HepG2 (cell line): Measurements from ENCODE around the gene CCNYL1. TPM values are rescaled to one million over a fixed set of nuclear protein-coding genes. Genes with fewer than 3 reads are reported as not detected.
A peak's percentile ranks its signal among the peaks of the same experiment; 100 is the strongest.

Source experiments
- BCL6 ChIP-seq: IDR thresholded peaks from 2 replicates; pipeline ENCODE4 v1.6.1; 2016; ENCODE audit warnings: missing genetic modification reagents, missing compliant biosample characterization
- CBX2 ChIP-seq, 2 experiments: fragments of 200-600 bp in 1 of 2; sonication (generic); formaldehyde crosslinking in 1 of 2; IDR thresholded peaks; 2 replicates each; pipeline versions ENCODE4 v1.7.0 to v1.8.1; 2018 to 2022; ENCODE audit warnings: low read depth in 2 of 2, low read length in 1 of 2, mild to moderate bottlenecking in 1 of 2, missing genetic modification reagents in 1 of 2
- CCDC6 ChIP-seq: sonication (generic); formaldehyde crosslinking; IDR thresholded peaks from 2 replicates; pipeline ENCODE4 v1.8.1; 2022; ENCODE audit warnings: mild to moderate bottlenecking, missing genetic modification reagents, moderate library complexity
- FOXO1 ChIP-seq: sonication (generic); formaldehyde crosslinking; IDR thresholded peaks from 2 replicates; pipeline ENCODE4 v1.4.0; 2020; ENCODE audit warnings: missing genetic modification reagents
- GTF3A ChIP-seq: sonication (generic); formaldehyde crosslinking; conservative IDR thresholded peaks from 2 replicates; pipeline ENCODE4 v1.4.0; 2020; ENCODE audit warnings: mild to moderate bottlenecking, missing genetic modification reagents
- HINFP ChIP-seq: sonication (generic); formaldehyde crosslinking; IDR thresholded peaks from 2 replicates; pipeline ENCODE4 v1.4.0; 2020; ENCODE audit warnings: low read depth, mild to moderate bottlenecking, missing genetic modification reagents
- MBNL3 ChIP-seq: fragments of 250-450 bp; sonication (Bioruptor Pico); conservative IDR thresholded peaks from 2 replicates; pipeline ENCODE4 v1.8.0; 2022; ENCODE audit warnings: mild to moderate bottlenecking, inconsistent platforms
- NCOA1 ChIP-seq: sonication (generic); formaldehyde crosslinking; IDR thresholded peaks from 2 replicates; pipeline ENCODE4 v1.9.0; 2021; ENCODE audit warnings: missing genetic modification reagents
- POLR2A ChIP-seq, 2 experiments: IDR thresholded peaks; 2 replicates each; pipeline ENCODE4 v1.6.1; 2011; ENCODE audit warnings: low read depth in 2 of 2, low read length in 2 of 2, mild to moderate bottlenecking in 1 of 2, moderate library complexity in 1 of 2; ENCODE audit not compliant: insufficient read depth in 1 of 2
- SIN3A ChIP-seq: IDR thresholded peaks from 2 replicates; pipeline ENCODE4 v1.6.1; 2011; ENCODE audit warnings: low read depth, mild to moderate bottlenecking, control low read depth, low read length, borderline replicate concordance
- ZNF10 ChIP-seq: sonication (generic); formaldehyde crosslinking; IDR thresholded peaks from 2 replicates; pipeline ENCODE4 v1.4.0; 2020; ENCODE audit warnings: mild to moderate bottlenecking, low read depth, missing genetic modification reagents, borderline replicate concordance
- ZNF101 ChIP-seq: sonication (generic); formaldehyde crosslinking; IDR thresholded peaks from 2 replicates; pipeline ENCODE4 v1.4.0; 2020; ENCODE audit warnings: mild to moderate bottlenecking, low read depth, missing genetic modification reagents, borderline replicate concordance
- ZNF17 ChIP-seq: sonication (generic); formaldehyde crosslinking; IDR thresholded peaks from 2 replicates; pipeline ENCODE4 v1.5.0; 2020; ENCODE audit warnings: mild to moderate bottlenecking, missing genetic modification reagents
- ZNF3 ChIP-seq: IDR thresholded peaks from 2 replicates; pipeline ENCODE4 v1.7.0; 2017; ENCODE audit warnings: inconsistent platforms
- ZNF792 ChIP-seq: IDR thresholded peaks from 2 replicates; pipeline ENCODE4 v1.6.1; 2016
- polyA plus RNA-seq, 8 experiments: library from polyadenylated mRNA; depleted of rRNA in 3 of 8; stranded (reverse) in 7 of 8; unstranded in 1 of 8; fragments of >200 nt; fragmentation: Illumina TruSeq in 4 of 8; extraction: Trizol in 4 of 8; gene quantifications; 2 replicates each; pipeline versions ENCODE4 v1.2.1 to v1.2.3, GENCODE V29; 2011 to 2016; ENCODE audit warnings: low read depth in 4 of 8, missing spikeins in 1 of 8, mixed read lengths in 1 of 8; ENCODE audit not compliant: insufficient read depth in 1 of 8
- total RNA-seq, 5 experiments: library from RNA; depleted of rRNA; stranded (reverse); fragments of >200 nt; fragmentation: Illumina TruSeq; extraction: Trizol; gene quantifications; 2 replicates each; pipeline ENCODE4 v1.2.3, GENCODE V29; 2016; ENCODE audit warnings: low read depth in 1 of 5
- TF ChIP-seq, protein P1 (sequence below): sonication (generic); formaldehyde crosslinking; IDR thresholded peaks from 2 replicates; pipeline ENCODE4 v1.4.0; 2020; ENCODE audit warnings: missing genetic modification reagents, borderline replicate concordance
- TF ChIP-seq, protein P2 (sequence below): sonication (generic); formaldehyde crosslinking; conservative IDR thresholded peaks from 2 replicates; pipeline ENCODE4 v1.8.1; 2023; ENCODE audit warnings: missing genetic modification reagents
- TF ChIP-seq, protein P3 (sequence below): sonication (generic); formaldehyde crosslinking; IDR thresholded peaks from 2 replicates; pipeline ENCODE4 v1.4.0; 2020; ENCODE audit warnings: missing genetic modification reagents, mild to moderate bottlenecking, borderline replicate concordance

Gene CCNYL1
- total and polyA plus RNA-seq, 2 of the 13 experiments (the other 11 are each of a cell fraction or from before 2014, with no cell fraction given): 12.5 to 16.2 TPM

DNA sequence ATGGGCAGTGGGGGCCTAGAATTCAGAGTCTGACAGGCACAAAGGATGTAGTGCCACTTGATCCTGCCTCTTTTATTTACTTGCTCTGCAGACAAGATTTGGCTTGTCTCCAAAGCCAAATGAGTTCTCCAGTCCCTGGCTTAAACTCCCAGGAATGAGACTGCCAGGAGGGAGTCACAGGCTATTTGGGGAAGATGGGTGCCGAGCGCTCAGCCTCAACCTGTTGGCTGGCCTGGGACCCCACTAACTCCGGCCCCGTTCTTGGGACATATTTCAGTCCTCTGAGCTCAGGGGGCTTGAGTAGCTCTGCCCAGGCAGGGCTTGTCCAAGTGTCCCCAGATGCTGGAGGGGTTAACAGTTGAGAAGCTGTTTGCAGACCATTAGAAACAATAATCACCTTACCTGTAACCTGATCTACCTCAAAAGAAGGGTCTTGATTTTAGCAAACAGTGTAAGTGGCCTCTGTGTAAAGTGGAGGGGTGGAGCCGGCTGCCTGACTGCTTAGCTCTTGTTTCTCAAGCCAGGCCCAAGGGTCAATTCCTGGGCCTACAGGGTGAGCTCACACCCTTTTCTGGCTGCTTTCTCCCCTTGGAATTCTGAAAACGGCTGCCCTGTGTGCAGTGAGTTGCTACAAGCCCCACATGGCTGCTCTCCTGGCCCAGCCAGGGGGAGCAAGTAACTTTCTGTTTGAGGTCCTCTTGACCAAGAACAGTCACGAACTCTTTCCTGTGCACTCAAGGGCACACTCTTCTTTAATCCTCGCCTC, 85.3 kb downstream of the CCNYL1 start (continued):
- TF ChIP-seq HINFP (CRISPR knock-in tag) (peak; percentile 63; the same call in 1 of the 2 replicates), SIN3A (no peak), GTF3A (CRISPR knock-in tag) (peak; percentile 69; the same call in 1 of the 2 replicates), POLR2A (IDR thresholded peaks at IDR 0.05; ENCODE audit: insufficient read depth in 1 of 2, low read depth in 2 of 2, low read length in 2 of 2) (peak; percentile 54 to 56), CBX2 (IDR thresholded peaks at IDR 0.05; ENCODE audit: low read depth, low read length) (no peak), CBX2 (CRISPR knock-in tag; IDR thresholded peaks at IDR 0.05; ENCODE audit: low read depth) (no peak), ZNF10 (CRISPR knock-in tag) (no peak), MBNL3 (CRISPR knock-in tag) (no peak), ZNF3 (CRISPR knock-in tag) (0 out of 2 replicates have a peak, but pooled peaks have one; percentile 31), ZNF792 (CRISPR knock-in tag) (peak; percentile 9; the same call in 1 of the 2 replicates), FOXO1 (CRISPR knock-in tag) (peak; percentile 35; the same call in 1 of the 2 replicates), BCL6 (peak; percentile 65), CCDC6 (CRISPR knock-in tag) (no peak), NCOA1 (CRISPR knock-in tag) (no peak), ZNF17 (no peak), ZNF101 (CRISPR knock-in tag) (0 out of 2 replicates have a peak, but pooled peaks have one; percentile 40)
- TF ChIP-seq, protein P1, sequence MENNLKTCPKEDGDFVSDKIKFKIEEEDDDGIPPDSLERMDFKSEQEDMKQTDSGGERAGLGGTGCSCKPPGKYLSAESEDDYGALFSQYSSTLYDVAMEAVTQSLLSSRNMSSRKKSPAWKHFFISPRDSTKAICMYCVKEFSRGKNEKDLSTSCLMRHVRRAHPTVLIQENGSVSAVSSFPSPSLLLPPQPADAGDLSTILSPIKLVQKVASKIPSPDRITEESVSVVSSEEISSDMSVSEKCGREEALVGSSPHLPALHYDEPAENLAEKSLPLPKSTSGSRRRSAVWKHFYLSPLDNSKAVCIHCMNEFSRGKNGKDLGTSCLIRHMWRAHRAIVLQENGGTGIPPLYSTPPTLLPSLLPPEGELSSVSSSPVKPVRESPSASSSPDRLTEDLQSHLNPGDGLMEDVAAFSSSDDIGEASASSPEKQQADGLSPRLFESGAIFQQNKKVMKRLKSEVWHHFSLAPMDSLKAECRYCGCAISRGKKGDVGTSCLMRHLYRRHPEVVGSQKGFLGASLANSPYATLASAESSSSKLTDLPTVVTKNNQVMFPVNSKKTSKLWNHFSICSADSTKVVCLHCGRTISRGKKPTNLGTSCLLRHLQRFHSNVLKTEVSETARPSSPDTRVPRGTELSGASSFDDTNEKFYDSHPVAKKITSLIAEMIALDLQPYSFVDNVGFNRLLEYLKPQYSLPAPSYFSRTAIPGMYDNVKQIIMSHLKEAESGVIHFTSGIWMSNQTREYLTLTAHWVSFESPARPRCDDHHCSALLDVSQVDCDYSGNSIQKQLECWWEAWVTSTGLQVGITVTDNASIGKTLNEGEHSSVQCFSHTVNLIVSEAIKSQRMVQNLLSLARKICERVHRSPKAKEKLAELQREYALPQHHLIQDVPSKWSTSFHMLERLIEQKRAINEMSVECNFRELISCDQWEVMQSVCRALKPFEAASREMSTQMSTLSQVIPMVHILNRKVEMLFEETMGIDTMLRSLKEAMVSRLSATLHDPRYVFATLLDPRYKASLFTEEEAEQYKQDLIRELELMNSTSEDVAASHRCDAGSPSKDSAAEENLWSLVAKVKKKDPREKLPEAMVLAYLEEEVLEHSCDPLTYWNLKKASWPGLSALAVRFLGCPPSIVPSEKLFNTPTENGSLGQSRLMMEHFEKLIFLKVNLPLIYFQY: no peak
- TF ChIP-seq, protein P2, sequence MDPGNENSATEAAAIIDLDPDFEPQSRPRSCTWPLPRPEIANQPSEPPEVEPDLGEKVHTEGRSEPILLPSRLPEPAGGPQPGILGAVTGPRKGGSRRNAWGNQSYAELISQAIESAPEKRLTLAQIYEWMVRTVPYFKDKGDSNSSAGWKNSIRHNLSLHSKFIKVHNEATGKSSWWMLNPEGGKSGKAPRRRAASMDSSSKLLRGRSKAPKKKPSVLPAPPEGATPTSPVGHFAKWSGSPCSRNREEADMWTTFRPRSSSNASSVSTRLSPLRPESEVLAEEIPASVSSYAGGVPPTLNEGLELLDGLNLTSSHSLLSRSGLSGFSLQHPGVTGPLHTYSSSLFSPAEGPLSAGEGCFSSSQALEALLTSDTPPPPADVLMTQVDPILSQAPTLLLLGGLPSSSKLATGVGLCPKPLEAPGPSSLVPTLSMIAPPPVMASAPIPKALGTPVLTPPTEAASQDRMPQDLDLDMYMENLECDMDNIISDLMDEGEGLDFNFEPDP (CRISPR knock-in tag): no peak
- TF ChIP-seq, protein P3, sequence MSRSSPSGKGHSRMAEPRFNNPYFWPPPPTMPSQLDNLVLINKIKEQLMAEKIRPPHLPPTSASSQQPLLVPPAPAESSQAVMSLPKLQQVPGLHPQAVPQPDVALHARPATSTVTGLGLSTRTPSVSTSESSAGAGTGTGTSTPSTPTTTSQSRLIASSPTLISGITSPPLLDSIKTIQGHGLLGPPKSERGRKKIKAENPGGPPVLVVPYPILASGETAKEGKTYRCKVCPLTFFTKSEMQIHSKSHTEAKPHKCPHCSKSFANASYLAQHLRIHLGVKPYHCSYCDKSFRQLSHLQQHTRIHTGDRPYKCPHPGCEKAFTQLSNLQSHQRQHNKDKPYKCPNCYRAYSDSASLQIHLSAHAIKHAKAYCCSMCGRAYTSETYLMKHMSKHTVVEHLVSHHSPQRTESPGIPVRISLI (CRISPR knock-in tag): peak; percentile 58; the same call in 1 of the 2 replicates
